OCI-LY1 (cell line): ENCODE results near the gene WDPCP.

Experiments
- H2AFZ ChIP-seq: fragments of 200-600 bp; sonication (generic), shearing (Covaris generic); 2 replicates; pipeline ENCODE4 v1.6.0; 2014; ENCODE audit warnings: antibody characterized with exemption, mild to moderate bottlenecking, low read length
- H3F3A ChIP-seq: fragments of 200-600 bp; sonication (generic), shearing (Covaris generic); 2 replicates; pipeline ENCODE4 v1.6.0; 2014; ENCODE audit warnings: mild to moderate bottlenecking, antibody characterized with exemption, low read length, moderate library complexity; ENCODE audit not compliant: insufficient read depth
- H3K27ac ChIP-seq: fragments of 200-600 bp; sonication (generic); 2 replicates; pipeline ENCODE4 v1.5.1; 2014; ENCODE audit warnings: low read length, mixed run types, mild to moderate bottlenecking, low read depth; ENCODE audit not compliant: poor library complexity, severe bottlenecking
- H3K27me3 ChIP-seq: fragments of 200-600 bp; sonication (generic); 2 replicates; pipeline ENCODE4 v1.6.0; 2014; ENCODE audit warnings: antibody characterized with exemption, mild to moderate bottlenecking, low read length, moderate library complexity; ENCODE audit not compliant: insufficient read depth
- H3K36me3 ChIP-seq: fragments of 200-600 bp; sonication (generic); 2 replicates; pipeline ENCODE4 v1.6.1; 2014; ENCODE audit warnings: mild to moderate bottlenecking, antibody characterized with exemption, low read length, moderate library complexity, mixed read lengths; ENCODE audit not compliant: insufficient read depth
- H3K4me1 ChIP-seq: fragments of 200-600 bp; sonication (generic); 2 replicates; pipeline ENCODE4 v1.5.1; 2014; ENCODE audit warnings: mild to moderate bottlenecking, low read length, moderate library complexity; ENCODE audit not compliant: insufficient read depth, severe bottlenecking
- H3K4me2 ChIP-seq: fragments of 200-600 bp; sonication (generic), shearing (Covaris generic); 2 replicates; pipeline ENCODE4 v1.6.1; 2014; ENCODE audit warnings: low read length
- H3K4me3 ChIP-seq: fragments of 200-600 bp; sonication (generic); 2 replicates; pipeline ENCODE4 v1.5.1; 2014; ENCODE audit warnings: low read length, low read depth, mild to moderate bottlenecking, mixed read lengths; ENCODE audit not compliant: poor library complexity, severe bottlenecking
- H3K79me2 ChIP-seq: fragments of 200-600 bp; shearing (Covaris generic); 2 replicates; pipeline ENCODE4 v1.6.1; 2016; ENCODE audit warnings: mixed run types, low read length, mixed read lengths; ENCODE audit not compliant: insufficient read depth
- H3K9ac ChIP-seq: fragments of 200-600 bp; sonication (generic), shearing (Covaris generic); 2 replicates; pipeline ENCODE4 v1.6.1; 2014; ENCODE audit warnings: mild to moderate bottlenecking, low read length, mixed read lengths
- H3K9me2 ChIP-seq: fragments of 200-600 bp; sonication (generic), shearing (Covaris generic); 2 replicates; pipeline ENCODE4 v1.6.1; 2014; ENCODE audit warnings: low read depth, mild to moderate bottlenecking, low read length, mixed read lengths
- H3K9me3 ChIP-seq: fragments of 200-600 bp; shearing (Covaris generic); 2 replicates; pipeline ENCODE4 v1.6.1; 2014; ENCODE audit warnings: low read length, mixed read lengths
- H4K20me1 ChIP-seq: fragments of 200-600 bp; sonication (generic), shearing (Covaris generic); 2 replicates; pipeline ENCODE4 v1.6.0; 2016; ENCODE audit warnings: mild to moderate bottlenecking, low read length; ENCODE audit not compliant: insufficient read depth
- EZH2 ChIP-seq: fragments of 200-600 bp; sonication (generic), shearing (Covaris generic); IDR thresholded peaks from 2 replicates; pipeline ENCODE4 v1.8.0; 2017; ENCODE audit warnings: borderline replicate concordance, mixed run types, mild to moderate bottlenecking, antibody characterized with exemption, low read length, moderate library complexity, mixed read lengths
- TF ChIP-seq, protein P1 (sequence below): fragments of 200-600 bp; sonication (generic), shearing (Covaris generic); IDR thresholded peaks from 2 replicates; pipeline ENCODE4 v1.5.1; 2017; ENCODE audit warnings: mild to moderate bottlenecking, antibody characterized with exemption, low read length, moderate library complexity, mixed read lengths

WDPCP gene

DNA sequence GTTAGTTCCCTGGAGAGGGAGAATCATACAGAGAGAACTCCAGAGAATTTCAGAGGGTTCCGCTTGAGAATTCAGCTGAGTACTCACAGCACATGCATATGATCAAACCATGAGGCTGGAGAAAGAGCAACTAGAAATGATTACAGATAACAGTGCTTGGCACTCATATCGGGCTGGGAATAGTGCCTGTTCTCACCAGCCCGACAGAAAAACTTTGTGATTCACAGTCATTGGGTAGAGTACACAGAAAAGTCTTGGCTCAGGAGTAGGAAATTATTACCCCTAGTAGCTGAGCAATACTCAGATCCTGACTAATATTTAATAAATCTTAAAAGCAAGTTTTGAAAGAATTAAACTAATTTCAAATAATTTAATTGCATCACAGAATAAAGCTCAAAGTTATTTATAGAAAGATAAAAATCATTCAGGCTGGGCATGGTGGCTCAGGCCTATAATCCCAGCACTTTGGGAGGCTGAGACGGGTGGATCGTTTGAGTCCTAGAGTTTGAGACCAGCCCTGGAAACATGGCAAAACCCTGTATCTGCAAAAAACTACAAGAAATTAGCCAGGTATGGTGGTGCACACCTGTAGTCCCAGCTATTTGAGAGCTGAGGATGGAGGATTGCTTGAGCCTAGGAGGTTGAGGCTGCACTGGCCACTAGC lies 6.8 kb downstream of the WDPCP start:
- H3K4me1 ChIP-seq: peaks cover 11% of the 10 kb centered on the region
- peaks cover 3% of the 10 kb centered on the region; the same call in 1 of the 2 replicates for H3F3A ChIP-seq
- no peak overlapping the region for H3K9ac ChIP-seq
- no peak for TF ChIP-seq EZH2
- TF ChIP-seq, protein P1, sequence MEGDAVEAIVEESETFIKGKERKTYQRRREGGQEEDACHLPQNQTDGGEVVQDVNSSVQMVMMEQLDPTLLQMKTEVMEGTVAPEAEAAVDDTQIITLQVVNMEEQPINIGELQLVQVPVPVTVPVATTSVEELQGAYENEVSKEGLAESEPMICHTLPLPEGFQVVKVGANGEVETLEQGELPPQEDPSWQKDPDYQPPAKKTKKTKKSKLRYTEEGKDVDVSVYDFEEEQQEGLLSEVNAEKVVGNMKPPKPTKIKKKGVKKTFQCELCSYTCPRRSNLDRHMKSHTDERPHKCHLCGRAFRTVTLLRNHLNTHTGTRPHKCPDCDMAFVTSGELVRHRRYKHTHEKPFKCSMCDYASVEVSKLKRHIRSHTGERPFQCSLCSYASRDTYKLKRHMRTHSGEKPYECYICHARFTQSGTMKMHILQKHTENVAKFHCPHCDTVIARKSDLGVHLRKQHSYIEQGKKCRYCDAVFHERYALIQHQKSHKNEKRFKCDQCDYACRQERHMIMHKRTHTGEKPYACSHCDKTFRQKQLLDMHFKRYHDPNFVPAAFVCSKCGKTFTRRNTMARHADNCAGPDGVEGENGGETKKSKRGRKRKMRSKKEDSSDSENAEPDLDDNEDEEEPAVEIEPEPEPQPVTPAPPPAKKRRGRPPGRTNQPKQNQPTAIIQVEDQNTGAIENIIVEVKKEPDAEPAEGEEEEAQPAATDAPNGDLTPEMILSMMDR: no peak
- no peak overlapping the region for H2AFZ ChIP-seq
- no peaks in the 10 kb centered on the region for H3K9me3 ChIP-seq
- no peaks in the 10 kb centered on the region for H3K9me2 ChIP-seq
- H3K79me2 ChIP-seq: peaks cover 51% of the 10 kb centered on the region
- no peaks in the 10 kb centered on the region for H3K27me3 ChIP-seq
- H3K36me3 ChIP-seq: no peaks in the 10 kb centered on the region
- no peak overlapping the region for H3K4me2 ChIP-seq
- no peak overlapping the region for H3K27ac ChIP-seq
- H3K4me3 ChIP-seq: no peak overlapping the region
- no peaks in the 10 kb centered on the region for H4K20me1 ChIP-seq

DNA sequence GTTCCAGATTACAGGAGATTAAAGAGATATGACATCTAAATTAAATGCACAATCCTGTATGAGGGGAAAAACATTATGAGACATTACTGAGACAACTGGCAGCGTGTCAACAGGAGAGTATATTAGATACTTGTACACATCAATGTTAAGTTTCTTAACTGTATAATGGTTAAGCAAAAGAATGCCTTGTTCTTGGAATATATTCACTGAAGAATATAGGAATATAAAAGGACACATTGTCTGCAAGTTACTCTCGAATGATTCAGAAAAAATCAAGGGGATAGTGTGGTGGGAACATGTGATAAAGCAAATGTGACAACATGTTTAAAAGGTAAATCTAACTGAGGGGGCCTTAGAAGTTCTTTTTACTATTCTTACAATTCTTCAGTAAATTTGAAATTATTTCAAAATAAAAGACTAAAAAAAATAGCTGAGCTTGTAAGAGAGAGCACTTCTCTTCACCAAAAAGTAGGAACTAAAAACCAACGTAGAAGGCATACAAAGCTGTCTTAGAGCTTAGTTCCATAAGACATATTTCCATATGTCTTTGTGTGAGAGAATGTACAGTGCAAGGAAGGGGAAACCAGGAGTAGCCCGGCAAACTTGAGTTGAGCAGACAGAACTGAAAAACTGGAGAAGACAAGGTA lies 7.5 kb downstream of the WDPCP start:
- H3K27me3 ChIP-seq: no peaks in the 10 kb centered on the region
- no peak overlapping the region for H3K27ac ChIP-seq
- H3K9ac ChIP-seq: no peak overlapping the region
- peaks cover 5% of the 10 kb centered on the region for H3K4me1 ChIP-seq
- H3K4me3 ChIP-seq: no peak overlapping the region
- H3F3A ChIP-seq: no peaks in the 10 kb centered on the region
- H3K4me2 ChIP-seq: no peak overlapping the region
- no peaks in the 10 kb centered on the region for H3K9me3 ChIP-seq
- H4K20me1 ChIP-seq: no peaks in the 10 kb centered on the region
- TF ChIP-seq EZH2: no peak
- TF ChIP-seq, protein P1: no peak
- no peak overlapping the region for H2AFZ ChIP-seq
- no peaks in the 10 kb centered on the region for H3K36me3 ChIP-seq
- no peaks in the 10 kb centered on the region for H3K9me2 ChIP-seq
- H3K79me2 ChIP-seq: peaks cover 53% of the 10 kb centered on the region

DNA sequence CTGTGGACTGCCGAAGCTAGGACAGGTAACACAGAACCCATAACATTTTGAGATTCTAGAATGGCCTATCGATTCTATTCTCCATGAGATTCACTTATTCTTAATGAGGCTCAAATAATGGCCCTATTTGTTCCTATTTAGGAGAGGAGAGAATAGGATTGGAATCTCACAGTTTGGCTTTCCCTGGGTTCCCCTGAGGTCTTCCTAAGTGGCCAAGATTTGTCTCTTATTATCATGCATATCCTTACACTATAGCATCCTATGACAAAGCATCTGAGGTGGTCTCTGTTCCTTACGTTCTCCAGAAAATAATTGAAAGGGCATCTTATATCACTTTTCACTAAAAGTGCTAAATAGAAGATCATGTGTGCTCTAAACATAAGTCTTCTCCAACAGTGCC lies 9.5 kb downstream of the WDPCP start:
- no peaks in the 10 kb centered on the region; the same call in 1 of the 2 replicates for H3K9me3 ChIP-seq
- no peaks in the 10 kb centered on the region for H3K36me3 ChIP-seq
- no peaks in the 10 kb centered on the region for H3K9me2 ChIP-seq
- H3K27me3 ChIP-seq: no peaks in the 10 kb centered on the region
- H3F3A ChIP-seq: no peaks in the 10 kb centered on the region
- no peak overlapping the region for H3K4me2 ChIP-seq
- no peak overlapping the region for H3K9ac ChIP-seq
- H3K79me2 ChIP-seq: peaks cover 49% of the 10 kb centered on the region
- no peak overlapping the region for H3K4me3 ChIP-seq
- no peak overlapping the region for H3K27ac ChIP-seq
- H4K20me1 ChIP-seq: no peaks in the 10 kb centered on the region
- H3K4me1 ChIP-seq: peaks cover 4% of the 10 kb centered on the region
- TF ChIP-seq EZH2: no peak
- TF ChIP-seq, protein P1: no peak
- no peak overlapping the region for H2AFZ ChIP-seq
